HepG2 (cell line): ENCODE data around the gene ZNF20. TPM values are rescaled to one million over a fixed set of nuclear protein-coding genes. Genes with fewer than 3 reads are reported as not detected.

Source experiments
- ARHGAP35 ChIP-seq: sonication (generic); formaldehyde crosslinking; IDR thresholded peaks from 2 replicates; pipeline ENCODE4 v1.9.0; 2022; ENCODE audit warnings: mild to moderate bottlenecking, inconsistent platforms, moderate library complexity, missing genetic modification reagents, borderline replicate concordance
- ELF3 ChIP-seq: IDR thresholded peaks from 2 replicates; pipeline ENCODE4 v1.6.1; 2016; ENCODE audit warnings: missing genetic modification reagents, missing compliant biosample characterization
- ISL2 ChIP-seq: sonication (generic); formaldehyde crosslinking; IDR thresholded peaks from 2 replicates; pipeline ENCODE4 v1.5.0; 2020; ENCODE audit warnings: missing genetic modification reagents
- NCOA5 ChIP-seq: sonication (generic); formaldehyde crosslinking; IDR thresholded peaks from 2 replicates; pipeline ENCODE4 v1.4.0; 2020; ENCODE audit warnings: missing genetic modification reagents
- NPAS2 ChIP-seq: sonication (generic); formaldehyde crosslinking; IDR thresholded peaks from 2 replicates; pipeline ENCODE4 v1.8.0; 2022; ENCODE audit warnings: mild to moderate bottlenecking, missing genetic modification reagents, borderline replicate concordance
- PRDM10 ChIP-seq: sonication (generic); formaldehyde crosslinking; IDR thresholded peaks from 2 replicates; pipeline ENCODE4 v1.4.0; 2020; ENCODE audit warnings: low read depth, missing genetic modification reagents
- RAD21 ChIP-seq: fragments of 450-650 bp; formaldehyde crosslinking; IDR thresholded peaks from 2 replicates; pipeline ENCODE4 v1.5.0; 2020; ENCODE audit warnings: mild to moderate bottlenecking
- SRSF9 ChIP-seq: fragments of 200-400 bp; formaldehyde crosslinking; IDR thresholded peaks from 2 replicates; pipeline ENCODE4 v1.6.1; 2018; ENCODE audit warnings: borderline replicate concordance, mild to moderate bottlenecking, low read depth, low read length; ENCODE audit not compliant: insufficient read depth, poor library complexity, severe bottlenecking
- ZBTB25 ChIP-seq: IDR thresholded peaks from 2 replicates; pipeline ENCODE4 v1.6.1; 2018; ENCODE audit warnings: missing genetic modification reagents
- ZNF317 ChIP-seq: sonication (generic); formaldehyde crosslinking; IDR thresholded peaks from 2 replicates; pipeline ENCODE4 v1.5.0; 2020; ENCODE audit warnings: mild to moderate bottlenecking, missing genetic modification reagents
- ZNF451 ChIP-seq: sonication (generic); formaldehyde crosslinking; IDR thresholded peaks from 2 replicates; pipeline ENCODE4 v1.5.0; 2020; ENCODE audit warnings: mild to moderate bottlenecking, missing genetic modification reagents
- ZNF713 ChIP-seq: sonication (generic); formaldehyde crosslinking; IDR thresholded peaks from 2 replicates; pipeline ENCODE4 v1.4.0; 2020; ENCODE audit warnings: mild to moderate bottlenecking, missing genetic modification reagents
- ZNF720 ChIP-seq: sonication (generic); formaldehyde crosslinking; IDR thresholded peaks from 2 replicates; pipeline ENCODE4 v1.4.0; 2020; ENCODE audit warnings: missing genetic modification reagents
- ZSCAN25 ChIP-seq: sonication (generic); formaldehyde crosslinking; IDR thresholded peaks from 2 replicates; pipeline ENCODE4 v1.8.0; 2022; ENCODE audit warnings: mild to moderate bottlenecking, missing genetic modification reagents
- polyA plus RNA-seq, 8 experiments: library from polyadenylated mRNA; depleted of rRNA in 3 of 8; stranded (reverse) in 7 of 8; unstranded in 1 of 8; fragments of >200 nt; fragmentation: Illumina TruSeq in 4 of 8; extraction: Trizol in 4 of 8; gene quantifications; 2 replicates each; pipeline versions ENCODE4 v1.2.1 to v1.2.3, GENCODE V29; 2011 to 2016; ENCODE audit warnings: low read depth in 4 of 8, missing spikeins in 1 of 8, mixed read lengths in 1 of 8; ENCODE audit not compliant: insufficient read depth in 1 of 8
- total RNA-seq, 5 experiments: library from RNA; depleted of rRNA; stranded (reverse); fragments of >200 nt; fragmentation: Illumina TruSeq; extraction: Trizol; gene quantifications; 2 replicates each; pipeline ENCODE4 v1.2.3, GENCODE V29; 2016; ENCODE audit warnings: low read depth in 1 of 5
- TF ChIP-seq, protein P1 (sequence below), 2 experiments: sonication (generic) in 1 of 2; formaldehyde crosslinking in 1 of 2; IDR thresholded peaks; 2 replicates each; pipeline versions ENCODE4 v1.4.0 to v1.6.1; 2018 to 2020; ENCODE audit warnings: missing genetic modification reagents in 2 of 2, borderline replicate concordance in 1 of 2, low read depth in 1 of 2, mild to moderate bottlenecking in 1 of 2, missing biosample characterization in 1 of 2
- TF ChIP-seq, protein P2 (sequence below): fragments of 450-650 bp; IDR thresholded peaks from 2 replicates; pipeline ENCODE4 v1.6.1; 2017; ENCODE audit warnings: mild to moderate bottlenecking
- TF ChIP-seq, protein P3 (sequence below): sonication (generic); formaldehyde crosslinking; IDR thresholded peaks from 2 replicates; pipeline ENCODE4 v1.8.0; 2022; ENCODE audit warnings: missing genetic modification reagents, mild to moderate bottlenecking, inconsistent platforms, borderline replicate concordance

ZNF20 gene
- total and polyA plus RNA-seq, 2 of the 13 experiments (the other 11 are each of a cell fraction or from before 2014, with no cell fraction given), result 1.6 to 8.0 TPM

GRCh38 chr19:12139885-12140544, at the start of gene ZNF20 (continued):
- TF ChIP-seq, protein P1, sequence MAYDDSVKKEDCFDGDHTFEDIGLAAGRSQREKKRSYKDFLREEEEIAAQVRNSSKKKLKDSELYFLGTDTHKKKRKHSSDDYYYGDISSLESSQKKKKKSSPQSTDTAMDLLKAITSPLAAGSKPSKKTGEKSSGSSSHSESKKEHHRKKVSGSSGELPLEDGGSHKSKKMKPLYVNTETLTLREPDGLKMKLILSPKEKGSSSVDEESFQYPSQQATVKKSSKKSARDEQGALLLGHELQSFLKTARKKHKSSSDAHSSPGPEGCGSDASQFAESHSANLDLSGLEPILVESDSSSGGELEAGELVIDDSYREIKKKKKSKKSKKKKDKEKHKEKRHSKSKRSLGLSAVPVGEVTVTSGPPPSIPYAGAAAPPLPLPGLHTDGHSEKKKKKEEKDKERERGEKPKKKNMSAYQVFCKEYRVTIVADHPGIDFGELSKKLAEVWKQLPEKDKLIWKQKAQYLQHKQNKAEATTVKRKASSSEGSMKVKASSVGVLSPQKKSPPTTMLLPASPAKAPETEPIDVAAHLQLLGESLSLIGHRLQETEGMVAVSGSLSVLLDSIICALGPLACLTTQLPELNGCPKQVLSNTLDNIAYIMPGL (CRISPR knock-in tag; IDR thresholded peaks at IDR 0.05; ENCODE audit: borderline replicate concordance in 1 of 2, low read depth in 1 of 2), result peak; percentile 54 to 72; a peak in 3 of 4 replicates
- TF ChIP-seq, protein P2, sequence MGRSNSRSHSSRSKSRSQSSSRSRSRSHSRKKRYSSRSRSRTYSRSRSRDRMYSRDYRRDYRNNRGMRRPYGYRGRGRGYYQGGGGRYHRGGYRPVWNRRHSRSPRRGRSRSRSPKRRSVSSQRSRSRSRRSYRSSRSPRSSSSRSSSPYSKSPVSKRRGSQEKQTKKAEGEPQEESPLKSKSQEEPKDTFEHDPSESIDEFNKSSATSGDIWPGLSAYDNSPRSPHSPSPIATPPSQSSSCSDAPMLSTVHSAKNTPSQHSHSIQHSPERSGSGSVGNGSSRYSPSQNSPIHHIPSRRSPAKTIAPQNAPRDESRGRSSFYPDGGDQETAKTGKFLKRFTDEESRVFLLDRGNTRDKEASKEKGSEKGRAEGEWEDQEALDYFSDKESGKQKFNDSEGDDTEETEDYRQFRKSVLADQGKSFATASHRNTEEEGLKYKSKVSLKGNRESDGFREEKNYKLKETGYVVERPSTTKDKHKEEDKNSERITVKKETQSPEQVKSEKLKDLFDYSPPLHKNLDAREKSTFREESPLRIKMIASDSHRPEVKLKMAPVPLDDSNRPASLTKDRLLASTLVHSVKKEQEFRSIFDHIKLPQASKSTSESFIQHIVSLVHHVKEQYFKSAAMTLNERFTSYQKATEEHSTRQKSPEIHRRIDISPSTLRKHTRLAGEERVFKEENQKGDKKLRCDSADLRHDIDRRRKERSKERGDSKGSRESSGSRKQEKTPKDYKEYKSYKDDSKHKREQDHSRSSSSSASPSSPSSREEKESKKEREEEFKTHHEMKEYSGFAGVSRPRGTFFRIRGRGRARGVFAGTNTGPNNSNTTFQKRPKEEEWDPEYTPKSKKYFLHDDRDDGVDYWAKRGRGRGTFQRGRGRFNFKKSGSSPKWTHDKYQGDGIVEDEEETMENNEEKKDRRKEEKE, result no peak
- no peak for TF ChIP-seq RAD21 (CRISPR knock-in tag)
- no peak for TF ChIP-seq ZSCAN25 (CRISPR knock-in tag)
- TF ChIP-seq NCOA5, result no peak
- no peak; the same call in 1 of the 2 replicates for TF ChIP-seq ZBTB25 (CRISPR knock-in tag)
- TF ChIP-seq SRSF9, result no peak
- TF ChIP-seq, protein P3, sequence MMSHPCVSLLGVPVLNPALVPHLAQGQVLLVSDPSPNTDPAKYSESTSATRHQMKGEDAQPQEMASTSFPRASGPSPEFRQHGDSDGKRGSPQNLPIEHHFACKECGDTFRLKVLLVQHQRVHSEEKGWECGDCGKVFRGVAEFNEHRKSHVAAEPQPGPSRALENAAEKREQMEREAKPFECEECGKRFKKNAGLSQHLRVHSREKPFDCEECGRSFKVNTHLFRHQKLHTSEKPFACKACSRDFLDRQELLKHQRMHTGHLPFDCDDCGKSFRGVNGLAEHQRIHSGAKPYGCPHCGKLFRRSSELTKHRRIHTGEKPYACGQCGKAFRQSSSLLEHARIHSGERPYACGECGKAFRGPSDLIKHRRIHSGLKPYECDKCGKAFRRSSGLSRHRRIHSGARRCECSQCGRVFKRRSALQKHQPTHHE (CRISPR knock-in tag), result no peak
- no peak for TF ChIP-seq ARHGAP35 (CRISPR knock-in tag)
- TF ChIP-seq ZNF720 (CRISPR knock-in tag), result no peak
- TF ChIP-seq NPAS2, result no peak
- 0 out of 2 replicates have a peak, but pooled peaks have one; percentile 25 for TF ChIP-seq ISL2 (CRISPR knock-in tag)
- TF ChIP-seq ZNF451 (CRISPR knock-in tag), result no peak
- no peak for TF ChIP-seq ZNF713 (CRISPR knock-in tag)
- TF ChIP-seq PRDM10 (CRISPR knock-in tag), result no peak
- TF ChIP-seq ELF3 (CRISPR knock-in tag), result no peak
- TF ChIP-seq ZNF317 (CRISPR knock-in tag), result no peak
